Activated CD4-positive, alpha-beta T cell treated with anti-CD3 and anti-CD28 coated beads, Interleukin-2, amount 50 U/mL, for 48 hours (primary cell): ENCODE measurements around the gene SEPHS2.

Experiments
- DNase-seq, 2 experiments: peaks; one replicate each; pipeline ENCODE4 v3.0.0-alpha.2; 2020

SEPHS2 gene

DNA sequence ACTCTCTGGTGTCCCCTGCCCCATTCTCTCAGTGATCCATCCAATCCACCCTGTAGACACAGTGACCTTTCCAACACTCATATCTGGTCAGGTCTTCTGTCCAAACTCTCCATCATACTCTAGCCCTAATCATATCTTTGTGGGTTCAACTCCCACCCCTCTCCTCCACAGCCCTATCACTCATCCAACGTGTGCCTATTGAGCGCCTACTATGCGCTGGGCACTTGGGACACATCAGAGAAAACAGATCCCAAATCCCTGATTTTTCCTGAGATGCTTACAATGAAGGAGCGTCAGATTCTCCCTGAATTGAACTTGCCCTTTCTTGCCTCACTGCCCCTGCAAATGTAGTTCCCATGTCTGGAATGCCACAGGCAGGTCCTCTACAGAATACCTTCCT lies 17.6 kb downstream of the SEPHS2 start:
- no peak for DNase-seq

DNA sequence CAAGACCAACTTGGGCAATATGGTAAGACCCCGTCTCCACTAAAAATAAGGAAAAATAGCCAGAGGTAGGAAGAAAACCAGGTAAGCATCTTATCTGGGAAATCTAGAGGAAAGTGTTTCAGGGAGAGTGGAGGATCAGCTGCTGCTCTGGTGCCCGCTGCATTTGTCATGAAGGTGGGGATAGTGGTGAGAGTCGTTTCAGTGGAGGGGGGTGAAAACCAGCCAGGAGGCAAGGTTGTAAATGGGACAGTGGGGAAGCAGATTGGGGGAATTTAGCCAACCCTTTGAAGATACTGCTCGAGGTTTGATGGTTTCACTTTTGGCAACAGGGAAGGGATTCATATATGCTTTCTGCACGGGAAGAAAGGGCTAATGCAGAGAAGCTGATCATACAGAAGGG lies 24.7 kb downstream of the SEPHS2 start:
- no peak for DNase-seq

DNA sequence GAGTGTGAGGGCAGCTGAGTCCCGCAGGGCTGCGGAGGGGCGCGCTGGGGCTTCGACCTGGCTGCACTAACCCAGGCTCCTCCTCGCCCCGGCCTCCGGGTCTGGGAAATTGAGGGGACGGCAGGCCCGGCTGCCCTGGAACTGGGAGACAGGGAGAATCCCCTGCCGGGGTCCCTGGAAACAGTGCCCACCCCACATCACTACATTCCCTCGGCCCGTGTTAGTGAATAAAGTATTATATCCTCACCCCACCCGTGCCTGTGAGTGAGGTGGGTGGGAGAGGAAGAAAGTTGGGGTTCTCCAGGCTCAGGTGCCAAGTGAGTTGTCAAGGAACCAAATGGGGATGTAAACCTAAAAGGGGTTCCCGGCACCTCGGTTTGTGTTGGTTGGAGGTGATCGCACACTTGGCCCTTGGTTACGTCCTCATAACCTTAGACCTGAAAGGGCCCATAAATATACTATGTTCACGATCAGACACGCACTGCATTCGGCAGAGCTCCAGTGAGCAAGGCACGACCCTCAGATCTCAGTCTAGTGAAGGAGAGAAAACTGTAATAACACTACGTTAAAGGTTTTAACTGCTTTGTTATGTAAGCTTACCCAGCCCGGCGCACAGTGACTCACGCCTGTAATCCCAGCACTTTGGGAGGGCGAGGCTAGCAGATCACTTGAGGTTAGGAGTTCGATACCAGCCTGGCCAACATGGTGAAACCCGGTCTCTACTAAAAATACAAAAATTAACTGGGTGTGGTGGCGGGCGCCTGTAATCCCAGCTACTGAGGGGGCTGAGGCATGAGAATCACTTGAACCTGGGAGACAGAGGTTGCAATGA lies 27.1 kb downstream of the SEPHS2 start:
- no peak for DNase-seq

DNA sequence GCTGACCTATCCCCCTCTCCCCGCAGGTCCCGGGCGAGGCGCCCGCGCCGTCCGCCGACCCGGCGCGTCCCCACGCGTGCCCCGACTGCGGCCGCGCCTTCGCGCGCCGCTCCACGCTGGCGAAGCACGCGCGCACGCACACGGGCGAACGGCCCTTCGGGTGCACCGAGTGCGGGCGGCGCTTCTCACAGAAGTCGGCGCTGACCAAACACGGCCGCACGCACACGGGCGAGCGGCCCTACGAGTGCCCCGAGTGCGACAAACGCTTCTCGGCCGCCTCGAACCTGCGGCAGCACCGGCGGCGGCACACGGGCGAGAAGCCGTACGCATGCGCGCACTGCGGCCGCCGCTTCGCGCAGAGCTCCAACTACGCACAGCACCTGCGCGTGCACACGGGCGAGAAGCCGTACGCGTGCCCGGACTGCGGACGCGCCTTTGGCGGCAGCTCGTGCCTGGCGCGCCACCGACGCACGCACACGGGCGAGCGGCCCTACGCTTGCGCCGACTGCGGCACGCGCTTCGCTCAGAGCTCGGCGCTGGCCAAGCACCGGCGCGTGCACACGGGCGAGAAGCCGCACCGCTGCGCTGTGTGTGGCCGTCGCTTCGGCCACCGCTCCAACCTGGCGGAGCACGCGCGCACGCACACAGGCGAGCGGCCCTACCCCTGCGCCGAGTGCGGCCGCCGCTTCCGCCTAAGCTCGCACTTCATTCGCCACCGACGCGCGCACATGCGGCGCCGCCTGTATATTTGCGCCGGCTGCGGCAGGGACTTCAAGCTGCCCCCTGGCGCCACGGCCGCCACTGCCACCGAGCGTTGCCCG lies 27.9 kb downstream of the SEPHS2 start:
- peak; percentile 84 to 89 for DNase-seq

GRCh38 chr16:30416624-30417528 lies 28.8 kb downstream of the SEPHS2 start:
- peak in 1 of 2 experiments; percentile 37 for DNase-seq

DNA sequence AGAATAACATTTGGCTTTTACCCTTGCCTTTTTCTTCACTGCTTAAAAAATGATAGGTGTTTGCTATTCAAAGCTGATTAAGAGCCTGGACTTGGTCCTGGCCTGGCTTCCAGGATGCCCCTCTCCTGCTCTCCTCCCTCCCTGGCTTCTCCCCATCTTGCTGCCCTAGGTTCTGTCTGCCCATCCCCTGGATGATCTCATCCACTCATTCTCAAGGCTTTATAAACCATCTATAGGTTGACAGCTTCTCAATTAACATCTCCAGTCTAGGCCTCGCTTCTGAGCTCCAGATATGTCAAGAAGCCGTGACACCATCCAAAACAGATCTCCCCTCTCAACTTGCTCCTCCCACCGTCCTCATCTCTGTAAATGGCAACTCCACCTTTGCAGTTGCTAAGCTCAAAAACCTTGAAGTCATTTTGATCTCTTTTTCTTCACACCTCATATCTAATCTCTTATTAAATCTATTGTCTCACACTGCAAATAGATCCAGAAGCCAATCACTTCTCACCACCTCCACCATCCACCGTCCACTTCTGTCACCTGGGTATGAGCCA lies 29.5 kb downstream of the SEPHS2 start:
- no peak for DNase-seq

DNA sequence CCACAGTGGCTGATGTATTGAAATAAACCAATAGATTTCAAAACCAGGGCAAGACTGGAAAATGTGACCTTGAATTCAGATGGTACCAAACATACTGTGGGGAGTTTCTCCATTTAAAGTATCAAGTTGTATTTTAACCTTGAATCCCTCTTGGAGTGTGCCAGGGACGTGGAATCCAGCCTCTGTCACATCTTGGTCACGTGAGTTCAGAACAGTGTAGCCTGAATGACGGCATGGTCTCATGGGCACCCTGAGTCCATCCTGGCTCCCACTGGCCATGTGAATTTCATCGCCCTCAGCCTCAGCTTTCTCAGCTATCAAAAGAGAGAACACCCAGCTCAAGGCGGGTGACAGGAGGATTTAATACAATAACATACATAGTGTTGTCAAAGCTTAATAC lies 31.5 kb downstream of the SEPHS2 start:
- DNase-seq: no peak

GRCh38 chr16:30413112-30413806 lies 32.4 kb downstream of the SEPHS2 start:
- no peak for DNase-seq

GRCh38 chr16:30409125-30410060 lies 36.3 kb downstream of the SEPHS2 start:
- peak; percentile 96 to 97 for DNase-seq

- no peak for DNase-seq
Measured at GRCh38 chr16:30407804-30408534, 37.7 kb downstream of the SEPHS2 start.

GRCh38 chr16:30407102-30407803 lies 38.4 kb downstream of the SEPHS2 start, which contains the start of gene ZNF771:
TSS of gene ZNF771 (plus strand) at chr16:30407606. CDS start at chr16:30408054, 448 bp downstream.
- peak; percentile 97 to 98 for DNase-seq

GRCh38 chr16:30406795-30407101 lies 38.9 kb downstream of the SEPHS2 start:
- DNase-seq: no peak

- DNase-seq: no peak
Measured at GRCh38 chr16:30401768-30402425, 43.8 kb downstream of the SEPHS2 start.

DNA sequence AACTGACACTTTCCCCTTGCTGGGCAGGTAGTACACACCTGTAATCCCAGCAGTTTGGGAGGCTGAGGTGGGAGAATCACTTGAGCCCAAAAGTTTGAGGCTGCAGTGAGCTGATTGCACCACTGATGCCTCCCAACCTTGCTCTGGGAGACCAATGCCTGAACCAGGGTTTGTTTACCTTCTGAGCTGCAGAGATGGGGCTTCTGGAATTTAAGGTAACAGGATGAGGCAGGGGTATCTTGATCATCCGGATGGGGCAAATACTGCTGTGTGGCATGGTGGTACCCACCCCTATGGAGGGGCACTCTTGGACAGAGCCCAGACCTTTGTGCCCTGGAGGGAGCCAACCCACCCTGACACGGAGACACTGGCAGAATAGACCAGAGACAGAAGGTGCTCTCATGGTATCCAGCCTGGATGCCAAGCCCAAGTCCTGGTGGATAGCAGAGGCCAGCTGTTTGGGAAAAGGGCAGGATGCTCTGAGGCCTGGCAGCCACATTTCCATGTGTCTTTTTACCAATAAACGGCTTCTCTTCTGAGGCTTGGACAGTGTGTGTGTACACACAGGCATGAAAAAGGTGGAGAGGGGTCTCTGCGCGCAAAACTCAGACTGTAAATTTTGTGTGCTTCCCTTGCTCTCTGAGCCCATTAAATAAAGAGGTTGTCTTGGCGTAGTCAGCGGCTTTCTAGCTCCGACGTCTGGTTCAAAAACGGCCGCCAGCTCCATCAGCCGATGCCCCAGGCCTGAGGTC lies 46.1 kb downstream of the SEPHS2 start:
- DNase-seq: no peak

DNA sequence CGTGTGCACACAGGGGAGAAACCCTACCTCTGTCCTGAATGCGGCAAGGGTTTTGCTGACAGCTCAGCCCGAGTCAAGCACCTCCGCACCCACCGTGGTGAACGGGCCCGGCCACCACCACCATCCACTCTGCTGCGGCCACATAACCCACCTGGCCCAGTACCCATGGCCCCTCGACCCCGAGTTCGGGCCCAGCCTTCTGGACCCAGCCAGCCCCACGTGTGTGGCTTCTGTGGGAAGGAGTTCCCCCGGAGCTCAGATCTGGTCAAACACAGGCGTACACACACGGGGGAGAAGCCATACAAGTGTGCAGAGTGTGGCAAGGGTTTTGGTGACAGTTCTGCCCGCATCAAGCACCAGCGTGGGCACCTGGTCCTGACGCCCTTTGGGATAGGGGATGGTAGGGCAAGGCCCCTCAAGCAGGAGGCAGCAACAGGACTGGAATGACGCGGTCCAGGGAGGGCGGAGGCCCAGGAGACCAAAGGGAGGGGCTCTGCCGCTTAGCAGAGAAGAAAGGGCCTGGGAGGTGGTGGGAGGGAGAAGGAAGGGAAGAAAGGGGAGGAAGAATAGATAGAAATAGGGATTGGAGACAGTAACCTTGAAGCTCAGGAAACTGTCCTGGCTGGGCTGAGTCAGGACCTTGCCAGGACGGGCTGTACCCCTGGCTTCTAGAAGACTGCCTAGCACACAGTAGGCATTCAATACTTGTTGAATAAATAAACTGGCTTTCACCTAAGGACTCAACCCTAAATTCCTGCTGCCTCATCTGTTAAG lies 46.8 kb downstream of the SEPHS2 start:
- DNase-seq: no peak

DNA sequence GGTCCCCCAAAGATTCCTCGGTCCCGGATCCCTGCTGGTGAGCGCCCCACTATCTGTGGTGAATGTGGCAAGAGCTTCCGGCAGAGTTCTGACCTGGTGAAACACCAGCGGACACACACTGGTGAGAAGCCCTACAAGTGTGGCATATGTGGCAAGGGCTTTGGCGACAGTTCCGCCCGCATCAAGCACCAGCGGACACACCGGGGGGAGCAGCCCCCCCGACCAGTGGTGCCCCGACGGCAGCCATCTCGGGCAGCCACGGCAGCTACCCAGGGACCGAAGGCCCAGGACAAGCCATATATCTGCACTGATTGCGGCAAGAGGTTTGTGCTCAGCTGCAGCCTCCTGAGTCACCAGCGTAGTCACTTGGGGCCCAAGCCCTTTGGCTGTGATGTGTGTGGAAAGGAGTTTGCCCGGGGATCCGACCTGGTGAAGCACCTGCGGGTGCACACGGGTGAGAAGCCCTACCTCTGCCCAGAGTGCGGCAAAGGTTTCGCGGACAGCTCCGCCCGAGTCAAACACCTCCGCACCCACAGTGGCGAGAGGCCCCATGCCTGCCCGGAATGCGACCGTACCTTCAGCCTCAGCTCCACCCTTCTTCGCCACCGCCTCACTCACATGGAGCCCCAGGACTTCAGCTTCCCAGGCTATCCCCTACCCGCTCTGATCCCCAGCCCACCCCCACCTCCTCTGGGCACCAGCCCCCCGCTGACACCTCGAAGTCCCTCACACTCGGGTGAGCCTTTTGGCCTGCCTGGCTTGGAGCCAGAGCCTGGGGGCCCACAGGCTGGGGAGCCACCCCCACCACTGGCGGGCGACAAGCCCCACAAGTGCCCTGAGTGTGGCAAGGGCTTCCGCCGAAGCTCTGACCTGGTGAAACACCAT lies 47.7 kb downstream of the SEPHS2 start:
- DNase-seq: no peak
